Inflammatory macrophage (primary cell): Measurements from ENCODE around the gene ERGIC3.

Experiments used
- DNase-seq, 2 donors: peaks; one replicate each; pipeline ENCODE4 v3.0.0-alpha.2; 2020 to 2022

Gene ERGIC3

DNA sequence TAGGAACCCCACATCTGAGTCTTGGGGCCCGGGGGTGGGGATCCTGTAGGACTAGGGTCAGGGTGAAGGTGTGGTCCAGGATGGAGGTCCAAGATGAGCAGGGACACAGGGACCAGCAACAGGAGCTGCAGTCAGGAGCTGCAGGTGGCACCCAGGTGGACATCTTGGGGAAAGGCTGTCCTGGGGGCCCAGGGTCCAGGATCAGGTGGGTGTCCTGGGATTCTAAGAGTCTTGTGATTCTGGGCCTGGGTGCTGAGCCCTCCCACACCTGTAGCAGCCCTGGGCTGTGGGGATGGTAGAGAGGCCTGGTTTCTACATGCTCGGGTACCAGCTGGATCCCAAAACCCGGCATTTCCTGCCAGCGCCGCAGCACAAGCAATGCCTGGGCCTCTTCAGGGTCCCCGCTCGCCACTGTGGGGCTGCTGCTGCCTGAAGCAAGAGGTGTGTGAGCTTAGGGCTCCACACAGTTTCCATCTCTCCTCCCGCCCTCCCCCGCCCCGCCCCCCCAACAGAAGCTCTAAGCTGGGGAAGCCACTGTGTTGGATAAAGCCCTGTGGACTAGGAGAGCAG, 20.7 kb downstream of the ERGIC3 start:
- DNase-seq: no peak

DNA sequence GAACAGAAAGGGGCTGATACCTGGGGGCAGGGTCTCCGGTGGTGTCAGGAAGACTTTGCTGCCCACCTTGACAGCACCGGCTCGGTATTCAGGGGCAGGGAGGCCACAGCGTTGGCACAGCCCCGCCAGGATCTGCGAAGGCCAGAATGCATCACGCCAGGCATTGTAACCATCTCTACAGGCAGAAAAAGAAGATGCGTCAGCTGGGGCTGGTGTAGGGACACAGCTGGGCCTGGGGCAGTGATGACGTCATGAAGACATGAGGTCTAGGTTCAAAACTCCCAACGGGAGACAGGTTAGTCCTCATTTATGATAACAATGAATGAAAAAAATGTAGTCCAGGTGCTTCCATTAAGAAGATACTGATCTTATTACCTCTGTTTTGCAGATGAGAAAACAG, 22.0 kb downstream of the ERGIC3 start:
- DNase-seq: no peak

DNA sequence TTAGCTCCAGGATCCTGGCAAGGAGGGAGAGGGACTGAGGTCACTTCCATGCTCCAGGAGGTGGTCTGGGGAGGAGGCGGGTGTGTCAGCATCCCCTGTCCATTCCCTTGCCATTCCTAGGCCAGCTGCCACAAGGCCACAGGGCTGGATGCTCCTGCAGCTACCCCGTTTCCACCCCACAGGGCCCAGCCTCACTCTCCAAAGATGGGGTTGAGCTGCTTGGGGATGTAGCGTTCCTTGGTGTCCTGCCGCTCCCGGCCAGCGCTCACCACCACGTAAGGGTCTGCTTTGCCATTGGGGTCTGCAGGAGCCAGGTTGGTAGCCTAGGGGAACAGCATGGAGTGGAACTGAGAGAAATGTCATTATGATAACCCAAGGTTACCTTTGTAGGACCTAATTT, 23.0 kb downstream of the ERGIC3 start:
- no peak for DNase-seq

DNA sequence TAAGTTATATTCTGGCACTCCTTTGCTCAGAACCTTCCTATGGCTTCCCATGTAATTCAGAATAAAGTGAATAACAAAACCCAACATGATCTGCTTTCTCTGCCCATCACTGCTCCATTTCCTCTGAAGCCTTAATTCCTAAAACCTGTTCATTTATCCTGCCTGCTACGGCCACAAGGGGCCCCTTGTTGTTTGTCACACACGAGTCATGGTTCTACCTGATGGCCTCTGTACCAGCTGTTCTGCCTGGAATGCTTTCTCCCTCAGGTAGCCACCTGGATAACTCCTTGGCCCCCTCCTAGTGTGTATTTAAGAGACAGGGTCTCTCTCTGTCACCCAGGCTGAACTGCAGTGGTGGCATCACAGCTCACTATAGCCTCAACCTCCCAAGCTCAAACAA, 26.8 kb downstream of the ERGIC3 start:
- peak in 1 of 2 donors; percentile 13 for DNase-seq

DNA sequence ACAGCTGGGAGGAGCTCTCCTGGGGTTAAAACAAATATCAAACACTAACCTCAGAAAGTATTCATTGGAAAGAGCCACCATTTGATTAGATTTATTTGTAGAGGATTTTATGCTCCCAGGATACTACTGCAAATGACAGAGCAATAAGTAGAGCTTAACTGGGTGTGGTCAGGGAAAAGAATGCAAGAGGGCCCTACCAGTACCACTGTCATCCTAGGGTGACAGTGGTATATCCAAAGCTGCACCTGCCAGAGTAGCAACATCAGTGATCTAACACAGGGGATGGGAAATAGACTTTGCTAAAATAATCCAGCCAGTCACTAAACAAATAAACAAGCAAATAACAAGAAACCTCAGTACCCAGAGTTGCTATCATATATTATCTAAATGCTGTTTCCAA, 29.7 kb downstream of the ERGIC3 start:
- no peak for DNase-seq

DNA sequence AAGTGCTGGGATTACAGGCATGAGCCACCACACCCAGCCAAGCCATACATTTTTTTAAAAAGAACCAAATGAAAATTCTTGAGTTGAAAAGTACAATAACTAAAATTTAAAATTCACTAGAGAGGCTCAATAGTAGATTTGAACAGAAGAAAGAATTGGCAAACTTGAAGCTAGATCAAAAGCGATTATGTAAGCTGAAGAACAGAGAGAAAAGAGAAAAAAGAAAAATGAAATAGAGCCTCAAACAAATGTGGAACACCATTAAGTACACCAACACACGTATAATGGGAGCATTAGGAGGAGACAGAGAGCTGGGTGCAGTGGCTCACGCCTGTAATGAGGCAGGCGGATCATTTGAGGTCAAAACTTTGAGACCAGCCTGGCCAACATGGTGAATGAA, 31.0 kb downstream of the ERGIC3 start:
- no peak for DNase-seq

DNA sequence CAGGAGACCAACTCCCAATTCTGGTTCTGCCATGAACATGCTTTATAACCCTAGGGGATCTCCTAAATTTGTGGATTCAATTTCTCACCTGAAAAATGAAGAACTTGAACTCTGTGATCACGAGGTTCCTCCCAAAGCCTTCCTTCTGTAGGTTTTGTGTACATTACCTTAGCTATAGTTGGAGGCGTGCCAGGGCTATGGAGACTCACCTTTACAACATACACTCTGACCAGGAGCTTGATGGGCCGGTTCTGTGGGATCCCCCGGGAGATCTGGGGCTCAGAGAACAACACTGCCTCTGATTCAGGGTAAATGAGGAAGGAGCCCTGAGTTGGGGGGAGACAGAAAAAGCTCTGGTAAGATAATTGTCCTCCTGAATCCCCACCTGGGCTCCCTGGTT, 34.1 kb downstream of the ERGIC3 start:
- DNase-seq: no peak

DNA sequence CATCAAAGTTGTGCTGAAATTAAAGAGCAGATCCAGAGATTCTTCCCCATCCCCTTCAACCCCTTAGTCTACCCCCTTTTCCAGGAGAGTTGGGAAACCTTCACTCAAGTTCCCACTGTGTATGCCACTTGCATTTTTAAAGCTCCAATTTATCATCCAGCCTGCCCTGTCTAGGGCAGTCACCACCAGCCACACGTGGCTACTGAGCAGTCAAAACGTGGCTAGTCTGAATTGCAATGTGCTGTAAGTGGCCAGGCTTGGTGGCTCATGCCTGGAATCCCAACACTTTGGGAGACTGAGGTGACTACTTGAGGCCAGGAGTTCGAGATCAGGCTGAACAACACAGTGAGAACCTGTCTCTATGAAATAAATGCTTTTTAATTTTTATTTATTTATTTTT, 34.9 kb downstream of the ERGIC3 start:
- DNase-seq: no peak

DNA sequence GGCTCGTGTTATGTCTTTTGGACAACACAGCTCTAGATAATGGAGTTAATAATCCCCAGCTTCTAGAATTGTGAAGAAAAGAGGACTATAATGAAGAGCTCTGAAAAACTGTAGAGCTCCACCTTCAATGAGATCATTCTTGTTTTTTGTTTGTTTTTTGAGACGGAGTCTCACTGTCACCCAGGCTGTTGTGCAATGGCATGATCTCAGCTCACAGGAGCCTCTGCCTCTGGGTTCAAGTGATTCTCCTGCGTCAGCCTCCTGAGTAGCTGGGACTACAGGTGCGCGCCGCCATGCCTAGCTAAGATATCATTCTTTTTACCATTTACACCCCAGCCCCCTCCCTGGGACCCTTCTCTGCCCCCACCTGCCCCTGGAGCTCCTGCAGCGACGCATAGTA, 36.6 kb downstream of the ERGIC3 start:
- no peak for DNase-seq

DNA sequence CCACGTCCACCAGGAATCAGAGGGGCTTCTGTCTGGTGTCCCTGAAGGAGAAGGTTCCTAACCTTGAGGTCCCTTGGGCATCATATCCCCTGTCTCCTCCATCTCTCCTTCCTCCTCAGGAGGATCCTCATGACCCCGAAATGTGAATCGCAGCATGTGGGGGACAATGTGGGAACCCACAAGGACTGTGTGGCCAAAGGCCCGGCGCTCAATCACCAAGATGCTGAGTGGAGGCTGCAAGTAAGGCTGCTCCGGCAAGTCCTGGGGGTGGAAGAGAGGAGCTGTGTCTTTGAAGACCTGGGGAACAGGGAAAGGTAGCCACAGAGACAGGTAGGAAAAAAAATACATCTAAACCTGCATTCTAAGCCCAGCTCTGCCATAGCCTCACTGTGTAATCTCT, 37.3 kb downstream of the ERGIC3 start:
- DNase-seq: no peak

DNA sequence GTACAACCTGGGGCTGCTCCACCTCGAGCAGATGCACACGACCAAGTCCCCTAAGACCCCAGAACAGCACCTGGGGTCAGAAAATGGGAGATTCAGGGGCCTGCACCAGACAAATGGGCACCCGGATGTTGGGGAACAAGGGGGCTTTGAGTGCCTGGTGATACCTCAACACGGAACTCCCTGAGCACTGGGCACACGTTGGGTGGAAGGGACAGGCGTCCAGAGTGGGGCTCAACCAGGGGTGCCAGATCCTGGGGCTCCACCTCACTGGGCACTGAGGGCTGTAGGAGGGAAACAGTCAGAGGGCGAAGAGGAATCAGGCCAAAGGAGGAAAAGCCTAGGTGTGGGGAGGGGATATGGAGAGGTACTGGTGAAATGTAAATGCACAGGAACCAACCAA, 40.3 kb downstream of the ERGIC3 start:
- DNase-seq: no peak

DNA sequence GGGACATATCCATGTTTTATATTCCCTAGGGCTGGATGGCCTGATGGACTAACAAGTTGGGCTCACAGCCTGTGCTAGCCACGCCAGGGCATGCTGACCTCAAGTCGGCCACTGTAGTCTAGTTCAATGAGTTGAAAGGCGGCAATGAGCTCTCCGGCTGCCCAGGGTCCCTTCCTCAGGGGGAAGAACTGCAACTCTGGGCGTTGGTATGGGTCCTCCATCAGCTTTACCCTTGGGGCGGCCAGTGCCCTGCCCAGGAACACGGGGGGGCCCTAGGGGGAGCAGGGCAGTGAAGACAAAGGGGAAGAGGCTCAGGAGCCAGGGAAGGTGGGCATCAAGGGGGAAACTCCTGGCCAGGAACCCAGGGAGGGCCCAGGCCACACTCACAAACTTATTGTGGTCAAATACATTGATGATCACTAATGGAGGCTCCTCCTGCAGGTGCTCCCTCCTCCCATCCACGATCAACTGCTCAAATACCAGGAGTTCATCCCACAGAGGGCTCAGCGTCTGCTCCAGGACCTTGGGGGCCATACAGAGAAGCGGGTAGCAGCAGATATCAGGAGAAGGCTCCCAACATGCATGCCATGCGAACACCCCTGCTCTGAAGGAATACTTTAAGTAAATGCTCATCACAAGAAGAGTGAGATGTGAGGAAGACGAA, 41.0 kb downstream of the ERGIC3 start:
- no peak for DNase-seq

DNA sequence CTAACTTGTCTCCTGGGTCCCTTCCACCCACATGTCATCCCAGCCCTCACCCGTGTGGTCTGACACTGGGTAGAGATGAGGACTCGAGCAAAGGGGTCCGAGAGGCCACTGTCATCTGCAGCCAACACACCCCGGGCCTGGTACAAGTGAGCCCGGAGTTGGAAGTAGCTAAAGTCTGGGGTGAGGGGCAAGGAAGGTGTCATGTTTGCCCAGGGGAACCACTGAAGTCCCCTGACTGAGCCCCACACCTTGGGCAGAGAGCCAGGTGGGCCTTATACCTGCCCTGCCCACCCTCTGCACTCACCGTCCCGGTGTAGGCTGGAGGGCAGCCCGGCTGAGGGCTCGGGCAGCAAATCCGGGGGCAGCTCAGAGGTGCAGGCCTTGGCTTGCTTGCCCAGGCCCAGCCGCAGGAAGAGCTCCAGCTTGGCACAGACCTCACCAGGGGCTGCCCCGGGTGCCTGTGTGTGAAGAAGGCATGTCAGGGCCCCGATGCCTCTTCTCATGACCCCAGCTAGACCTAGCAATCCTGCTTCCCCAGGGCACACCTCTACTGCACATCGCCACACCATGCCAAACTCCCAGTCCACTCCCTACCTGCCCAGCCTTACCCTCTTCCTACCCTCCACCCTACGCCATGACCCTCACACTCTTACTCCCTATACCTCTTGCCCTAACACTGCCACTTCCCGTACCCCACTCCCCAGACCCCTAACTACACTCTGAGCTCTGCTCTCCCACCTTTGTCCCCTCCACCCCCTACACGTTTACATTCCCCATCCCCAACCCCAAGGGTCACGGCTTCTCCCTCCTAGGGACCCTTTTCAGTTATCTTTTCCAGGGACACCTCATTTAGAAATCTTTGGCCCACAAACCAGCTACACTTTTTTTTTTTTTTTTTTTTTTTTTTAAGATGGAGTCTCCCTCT, 42.0 kb downstream of the ERGIC3 start:
- DNase-seq: no peak

DNA sequence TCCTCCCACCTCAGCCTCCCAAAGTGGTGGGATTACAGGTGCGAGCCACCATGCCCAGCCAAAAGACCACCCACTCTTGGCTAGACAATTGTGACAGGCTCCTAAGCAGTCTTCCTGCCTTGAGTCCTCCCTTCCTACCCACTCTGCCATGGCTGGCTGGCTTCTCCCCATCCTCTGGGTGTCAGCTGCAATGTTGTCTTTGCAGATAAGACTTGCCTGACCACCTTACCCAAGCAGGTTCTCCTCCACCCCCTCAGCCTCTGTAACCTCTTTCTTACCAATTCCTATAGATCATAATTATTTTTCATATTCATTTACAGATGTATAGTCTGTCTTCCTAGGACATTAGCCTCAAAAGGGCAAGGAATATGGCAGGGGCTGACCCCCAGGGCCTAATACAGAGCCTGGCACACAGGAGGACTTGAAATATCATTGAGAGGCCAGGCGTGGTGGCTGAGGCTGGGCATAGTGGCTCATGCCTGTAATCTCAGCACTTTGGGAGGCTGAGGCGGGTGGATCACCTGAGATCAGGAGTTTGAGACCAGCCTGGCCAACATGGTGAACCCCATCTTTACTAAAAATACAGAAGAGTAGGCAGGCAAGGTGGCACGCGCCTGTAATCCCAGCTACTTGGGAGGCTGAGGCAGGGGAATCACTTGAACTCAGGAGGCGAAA, 45.0 kb downstream of the ERGIC3 start:
- DNase-seq: no peak

DNA sequence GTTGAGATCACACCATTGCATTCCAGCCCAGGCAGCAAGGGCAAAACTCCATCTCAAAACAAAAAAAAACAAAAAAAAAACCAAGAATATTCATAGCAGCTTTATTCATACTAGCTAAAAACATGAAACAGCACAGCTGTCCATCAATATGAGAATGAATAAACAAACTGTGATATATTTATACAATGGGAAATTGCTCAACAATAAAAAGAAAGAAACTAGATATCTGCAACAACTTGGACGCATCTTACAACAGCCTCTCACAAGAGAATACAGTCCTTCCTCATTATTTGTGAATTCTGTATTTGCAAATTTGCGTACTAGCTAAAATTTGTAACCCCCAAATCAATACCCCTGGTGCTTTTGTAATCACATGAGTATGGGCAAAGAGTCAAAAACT, 45.6 kb downstream of the ERGIC3 start:
- no peak for DNase-seq

DNA sequence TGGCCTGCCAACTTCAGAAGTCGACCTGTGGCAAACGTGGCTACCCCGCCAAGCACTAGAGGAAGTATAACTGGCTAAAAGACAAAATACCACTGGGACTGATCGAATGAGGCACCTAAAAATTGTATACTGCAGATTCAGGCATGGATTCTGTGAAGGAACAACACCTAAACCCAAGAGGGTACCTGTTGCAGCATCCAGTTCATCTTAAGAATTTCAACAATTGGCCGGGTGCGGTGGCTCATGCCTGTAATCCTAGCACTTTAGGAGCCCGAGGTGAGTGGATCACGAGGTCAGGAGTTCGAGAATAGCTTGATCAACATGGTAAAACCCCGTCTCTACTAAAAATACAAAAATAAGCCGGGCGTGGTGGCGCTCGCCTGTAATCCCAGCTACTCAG, 46.5 kb downstream of the ERGIC3 start:
- DNase-seq: no peak

DNA sequence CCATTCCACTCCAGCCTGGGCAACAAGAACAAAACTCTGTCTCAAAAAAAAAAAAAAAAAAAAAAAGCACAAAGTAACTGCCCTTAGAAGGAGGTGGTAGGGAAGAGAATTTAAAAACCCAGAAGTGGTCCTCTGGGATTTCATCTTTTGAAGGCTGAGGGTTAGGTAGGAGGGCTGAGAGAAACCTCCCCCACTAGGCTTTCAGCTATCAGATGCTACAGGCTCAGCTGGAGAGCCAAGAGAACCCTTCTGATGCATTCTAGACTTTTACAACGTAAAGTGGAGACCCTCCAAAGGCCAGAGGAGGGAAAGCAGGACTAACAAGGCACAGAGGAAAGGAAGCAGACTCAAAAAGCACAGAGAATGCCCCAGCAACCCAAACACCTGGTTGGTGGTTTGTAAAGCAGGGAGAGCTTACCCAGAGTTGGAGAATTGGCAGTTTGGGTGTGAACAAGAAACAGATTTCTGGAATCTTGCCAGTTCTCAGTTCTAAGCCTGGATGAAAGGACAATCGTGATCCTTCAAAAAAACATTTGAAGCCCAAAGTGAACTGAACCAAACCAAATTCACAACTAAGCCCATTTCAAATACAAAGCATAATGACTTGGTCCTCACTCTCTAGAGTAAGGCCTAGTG, 50.6 kb downstream of the ERGIC3 start:
- DNase-seq: no peak

DNA sequence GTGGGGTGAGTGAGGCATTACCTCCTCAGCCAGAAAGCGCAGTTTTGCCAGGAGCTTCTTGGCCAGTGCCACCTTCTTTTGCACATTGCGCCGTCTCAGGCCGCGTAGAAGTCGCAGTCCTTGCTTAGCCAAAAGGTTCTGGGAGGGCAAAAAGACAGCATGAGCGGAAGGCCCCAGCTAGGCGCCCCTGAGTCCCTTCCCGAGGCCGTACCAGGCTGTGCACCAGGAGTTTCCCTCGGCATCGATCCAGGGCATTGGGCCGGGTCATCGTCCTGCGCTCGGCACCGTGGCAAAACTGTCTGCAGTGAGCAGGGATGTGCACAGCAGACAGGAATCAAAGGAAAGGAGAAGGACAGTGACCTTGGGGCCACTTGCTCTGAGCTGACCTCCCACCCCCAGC, 53.6 kb downstream of the ERGIC3 start:
- no peak for DNase-seq

DNA sequence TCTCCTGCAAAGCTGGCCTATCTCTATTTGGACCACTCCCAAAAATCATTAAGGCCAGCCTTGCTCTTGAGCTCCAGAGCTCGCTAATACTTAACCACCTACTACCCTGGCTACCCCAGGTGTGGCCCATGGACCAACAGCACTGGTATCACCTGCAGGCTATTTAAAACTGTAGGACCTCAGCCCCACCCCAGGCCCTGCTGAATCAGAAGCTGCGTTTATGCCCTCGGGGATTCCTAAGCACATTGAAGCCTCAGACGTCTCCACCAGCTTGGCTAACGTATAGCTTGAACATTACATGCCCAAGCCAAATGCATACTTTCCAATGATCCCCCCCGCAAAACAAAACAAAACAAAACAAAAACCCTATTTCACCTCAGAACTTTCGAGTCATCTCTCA, 54.0 kb downstream of the ERGIC3 start:
- DNase-seq: no peak

DNA sequence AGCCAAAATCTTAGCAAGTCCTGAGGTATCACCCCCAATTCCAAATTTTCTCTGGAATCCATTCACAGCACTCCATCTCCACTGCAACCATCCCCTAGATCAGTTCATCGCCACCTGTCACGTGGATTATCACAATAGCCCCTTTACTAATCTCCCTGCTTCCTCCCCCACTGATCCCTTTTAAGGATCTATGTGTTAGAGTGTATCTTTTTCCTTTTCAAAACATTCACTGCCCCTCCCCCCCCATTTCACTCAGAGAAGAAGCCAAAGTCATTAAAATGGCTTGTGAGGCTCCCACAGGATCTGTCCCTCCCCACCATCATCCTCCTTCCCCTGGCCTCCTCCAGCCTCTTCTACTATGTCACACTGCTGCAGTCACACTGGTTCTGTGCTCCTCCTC, 55.3 kb downstream of the ERGIC3 start:
- DNase-seq: no peak

DNA sequence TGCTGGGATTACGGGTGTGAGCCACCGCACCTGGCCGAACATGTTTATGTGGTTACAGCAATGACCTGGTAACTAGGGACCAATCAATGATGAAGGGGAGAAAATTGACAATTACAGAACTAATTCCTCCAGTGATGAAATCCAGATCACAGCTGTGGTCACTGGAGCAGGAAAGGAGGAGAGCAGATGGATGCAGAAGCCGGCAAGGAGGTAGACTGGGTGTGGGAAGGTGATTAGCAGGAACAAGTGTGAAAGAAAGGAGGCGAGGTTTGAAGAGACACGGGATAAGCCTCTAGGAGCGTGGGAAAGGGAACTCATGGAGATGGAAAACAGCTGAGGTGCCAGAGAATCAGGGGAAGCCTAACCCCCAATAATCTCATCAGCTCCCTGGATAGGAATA, 56.6 kb downstream of the ERGIC3 start:
- no peak for DNase-seq

DNA sequence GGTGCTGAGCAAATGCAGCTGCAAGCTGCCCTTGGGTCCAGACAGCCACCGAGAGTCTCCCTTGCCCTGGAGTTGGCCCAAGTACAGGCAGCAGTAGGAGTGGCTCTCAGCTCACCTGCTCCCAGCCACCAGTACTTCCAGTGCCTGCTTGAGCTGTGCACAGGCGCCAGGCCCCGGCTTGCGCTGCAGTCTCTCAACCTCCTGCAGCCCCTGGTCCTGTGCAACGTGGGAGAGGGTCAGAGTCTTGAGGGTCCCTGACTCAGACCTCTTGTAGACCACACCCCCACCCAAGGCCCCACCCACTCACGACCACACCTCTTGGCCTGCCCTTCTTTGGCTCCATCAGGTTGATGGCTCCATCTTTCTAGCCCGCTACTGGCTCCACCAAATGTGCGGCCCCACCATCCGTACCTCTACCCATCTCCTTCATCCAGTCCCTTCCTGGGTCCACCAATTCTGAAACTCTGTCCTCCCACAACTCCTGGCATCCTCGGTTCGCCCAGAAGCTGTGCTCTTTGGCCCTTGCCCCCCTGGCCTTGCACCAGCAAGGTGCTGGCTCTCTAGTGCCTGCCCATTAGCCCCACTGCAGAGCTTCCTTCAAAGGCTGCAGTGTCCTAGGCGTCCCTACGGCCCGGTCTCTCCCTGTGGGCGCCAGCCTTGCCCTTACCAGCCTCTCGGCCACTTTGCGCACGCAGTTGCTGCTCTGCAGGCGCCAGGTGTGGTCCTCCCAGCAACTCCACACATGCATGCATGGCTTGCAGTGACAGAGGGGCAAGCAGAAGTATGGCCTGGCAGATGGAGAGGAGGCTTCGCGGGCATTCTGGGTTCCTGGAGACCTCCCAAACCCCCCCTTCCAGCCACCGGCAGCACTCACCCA, 57.3 kb downstream of the ERGIC3 start:
- no peak for DNase-seq
